ENCODE data around the gene JAG1.

The JAG1 gene

GRCh38 chr20:10673842-10674683, at the start of gene JAG1:
Gene JAG1 (minus strand): TSS chr20:10673999. CDS start chr20:10673530, 469 bp downstream.
- peak; percentile 99 for DNase-seq (ENCODE audit: low read depth, low spot score)

- DNase-seq (ENCODE audit: low read depth, low spot score) = no peak
Observed at GRCh38 chr20:10721976-10722375, 48.2 kb upstream of the JAG1 start.

GRCh38 chr20:10721137-10721896, 47.5 kb upstream of the JAG1 start:
- no peak for DNase-seq (ENCODE audit: low read depth, low spot score)

- no peak for DNase-seq (ENCODE audit: low read depth, low spot score)
Observed at GRCh38 chr20:10720565-10720964, 46.8 kb upstream of the JAG1 start.

- peak; percentile 41 for DNase-seq (ENCODE audit: low read depth, low spot score)
Observed at GRCh38 chr20:10719740-10720385, 46.1 kb upstream of the JAG1 start.

- DNase-seq (ENCODE audit: low read depth, low spot score) = no peak
Observed at GRCh38 chr20:10718661-10719060, 44.9 kb upstream of the JAG1 start.

GRCh38 chr20:10716855-10717254, 43.1 kb upstream of the JAG1 start:
- DNase-seq (ENCODE audit: low read depth, low spot score) = no peak

GRCh38 chr20:10715035-10715434, 41.2 kb upstream of the JAG1 start:
- no peak for DNase-seq (ENCODE audit: low read depth, low spot score)

- peak; percentile 28 for DNase-seq (ENCODE audit: low read depth, low spot score)
Observed at GRCh38 chr20:10714236-10714975, 40.6 kb upstream of the JAG1 start.

GRCh38 chr20:10713161-10713560, 39.4 kb upstream of the JAG1 start:
- DNase-seq (ENCODE audit: low read depth, low spot score) = no peak

- no peak for DNase-seq (ENCODE audit: low read depth, low spot score)
Observed at GRCh38 chr20:10711903-10712451, 38.2 kb upstream of the JAG1 start.

GRCh38 chr20:10710991-10711775, 37.4 kb upstream of the JAG1 start:
- DNase-seq (ENCODE audit: low read depth, low spot score) = peak; percentile 13

- DNase-seq (ENCODE audit: low read depth, low spot score) = no peak
Observed at GRCh38 chr20:10709916-10710315, 36.1 kb upstream of the JAG1 start.

- peak; percentile 71 for DNase-seq (ENCODE audit: low read depth, low spot score)
Observed at GRCh38 chr20:10708351-10709185, 34.8 kb upstream of the JAG1 start.

GRCh38 chr20:10707791-10708190, 34.0 kb upstream of the JAG1 start:
- DNase-seq (ENCODE audit: low read depth, low spot score) = no peak

- no peak for DNase-seq (ENCODE audit: low read depth, low spot score)
Observed at GRCh38 chr20:10707068-10707467, 33.3 kb upstream of the JAG1 start.

GRCh38 chr20:10706460-10706811, 32.6 kb upstream of the JAG1 start:
- no peak for DNase-seq (ENCODE audit: low read depth, low spot score)

- no peak for DNase-seq (ENCODE audit: low read depth, low spot score)
Observed at GRCh38 chr20:10705801-10706459, 32.1 kb upstream of the JAG1 start.

- no peak for DNase-seq (ENCODE audit: low read depth, low spot score)
Observed at GRCh38 chr20:10701607-10702006, 27.8 kb upstream of the JAG1 start.

Data from astrocyte of the hippocampus (primary cell).